Stimulated activated CD4-positive, alpha-beta T cell treated with anti-CD3 and anti-CD28 coated beads, Interleukin-15, amount 100 ng/mL, for 1 hour (primary cell): ENCODE measurements around the gene CFAP251.
"Not testable (repeated sequence)": the region's sequence is repeated elsewhere in the genome, so short reads cannot be mapped to it uniquely, and the experiment has no call there.

ENCODE experiments used
- DNase-seq, 2 donors: peaks; one replicate each; pipeline ENCODE4 v3.0.0-alpha.2; 2020; ENCODE audit warnings: low read depth in 1 of 2, low spot score in 1 of 2

The CFAP251 gene

GRCh38 chr12:122024132-122024785 lies 105.9 kb downstream of the CFAP251 start:
- DNase-seq, result no peak

- DNase-seq, result no peak
Measured at GRCh38 chr12:122026706-122027333, 108.4 kb downstream of the CFAP251 start.

GRCh38 chr12:122028165-122028904 lies 109.9 kb downstream of the CFAP251 start:
- no peak for DNase-seq

GRCh38 chr12:122028905-122029560 lies 110.6 kb downstream of the CFAP251 start:
- DNase-seq, result no peak

GRCh38 chr12:122029620-122030423 lies 111.4 kb downstream of the CFAP251 start:
- no peak for DNase-seq

GRCh38 chr12:122030424-122031035 lies 112.1 kb downstream of the CFAP251 start:
- no peak for DNase-seq

GRCh38 chr12:122031342-122032216 lies 113.2 kb downstream of the CFAP251 start:
- peak in 1 of 2 donors; percentile 51 for DNase-seq

GRCh38 chr12:122032580-122032979 lies 114.2 kb downstream of the CFAP251 start:
- no peak for DNase-seq

GRCh38 chr12:122035292-122035691 lies 116.9 kb downstream of the CFAP251 start:
- DNase-seq, result no peak

GRCh38 chr12:122036153-122036552 lies 117.8 kb downstream of the CFAP251 start:
- DNase-seq, result no peak

- DNase-seq, result no peak
Measured at GRCh38 chr12:122040579-122041386, 122.4 kb downstream of the CFAP251 start.

- DNase-seq, result not testable (repeated sequence)
Measured at GRCh38 chr12:122041458-122041857, 123.1 kb downstream of the CFAP251 start.

- DNase-seq, result no peak
Measured at GRCh38 chr12:122042910-122043309, 124.5 kb downstream of the CFAP251 start.

GRCh38 chr12:122043476-122043875 lies 125.1 kb downstream of the CFAP251 start:
- no peak for DNase-seq

GRCh38 chr12:122045262-122045661 lies 126.9 kb downstream of the CFAP251 start:
- DNase-seq, result no peak

GRCh38 chr12:122046145-122046544 lies 127.8 kb downstream of the CFAP251 start:
- no peak for DNase-seq

GRCh38 chr12:122048151-122048550 lies 129.8 kb downstream of the CFAP251 start:
- DNase-seq, result no peak

- DNase-seq, result no peak
Measured at GRCh38 chr12:122049827-122050226, 131.4 kb downstream of the CFAP251 start.

- DNase-seq, result no peak
Measured at GRCh38 chr12:122050706-122051105, 132.3 kb downstream of the CFAP251 start.
